Testis (tissue), 3 donors: ENCODE results near the gene ANO10. TPM values are rescaled to one million over a fixed set of nuclear protein-coding genes. Genes with fewer than 3 reads are reported as not detected.

Experiments
- DNase-seq: peaks from one replicate; pipeline ENCODE4 v3.0.0-alpha.2; 2019
- H3K27ac ChIP-seq, 2 donors: fragments of 200-600 bp; sonication (generic); one replicate each; pipeline ENCODE4 v1.5.1; 2019
- H3K27me3 ChIP-seq: fragments of 200-600 bp; sonication (generic); one replicate; pipeline ENCODE4 v1.5.1; 2019
- H3K36me3 ChIP-seq: fragments of 200-600 bp; sonication (generic); one replicate; pipeline ENCODE4 v1.5.1; 2017; ENCODE audit warnings: low read depth; ENCODE audit errors: missing control alignments
- H3K4me1 ChIP-seq: fragments of 200-600 bp; sonication (generic); one replicate; pipeline ENCODE4 v1.5.1; 2019
- H3K4me3 ChIP-seq, 2 donors: fragments of 200-600 bp; sonication (generic); one replicate each; pipeline ENCODE4 v1.5.1; 2017 to 2019
- H3K9me3 ChIP-seq: fragments of 200-600 bp; sonication (generic); one replicate; pipeline ENCODE4 v1.5.1; 2017
- CTCF ChIP-seq, 3 experiments: fragments of 450-650 bp in 2 of 3; fragments of 200-600 bp in 1 of 3; sonication (generic) in 1 of 3; IDR thresholded peaks; one replicate each; pipeline ENCODE4 v1.5.1; 2016 to 2019; ENCODE audit warnings: antibody characterized with exemption in 3 of 3, mild to moderate bottlenecking in 2 of 3, moderate library complexity in 1 of 3
- POLR2A ChIP-seq: fragments of 450-650 bp; IDR thresholded peaks from one replicate; pipeline ENCODE4 v1.6.1; 2017; ENCODE audit warnings: antibody characterized with exemption, mild to moderate bottlenecking, moderate library complexity
- WGBS, 2 donors: methylation state at CpG; one replicate each; pipeline ENCODE4 v1.1.5; 2018; 5-methylcytosine and 5-hydroxymethylcytosine counted together
- intact Hi-C: fragments of 100-400 bp; cut with DNase I; formaldehyde crosslinking; loops from one replicate; pipeline ENCODE4 v1.15.1; 2023; ENCODE audit warnings: low total_unique reads
- polyA plus RNA-seq: library from polyadenylated mRNA; stranded (reverse); fragments of 350-450 nt; fragmentation: Illumina TruSeq; extraction: RNeasy Lipid Tissue Mini Kit (QIAGEN cat#74804); gene quantifications from one replicate; pipeline ENCODE4 v1.2.3, GENCODE V29; 2014; ENCODE audit warnings: low read depth, low replicate concordance; ENCODE audit not compliant: insufficient read depth
- total RNA-seq, 2 donors: library from RNA; depleted of rRNA; stranded (reverse); fragments of >200 nt; gene quantifications; one replicate each; pipeline ENCODE4 v1.2.3, GENCODE V29; 2016

ANO10 gene
- total and polyA plus RNA-seq, 3 donors from 2014 or later = 19.9 to 26.3 (median 25.0) TPM

- DNase-seq = no peak
- H3K27me3 ChIP-seq = no peaks in the 10 kb centered on the region
- no peaks in the 10 kb centered on the region for H3K9me3 ChIP-seq
- no peak overlapping the region for H3K27ac ChIP-seq
- no peaks in the 10 kb centered on the region for H3K4me1 ChIP-seq
- TF ChIP-seq POLR2A = no peak
- no peak overlapping the region for H3K4me3 ChIP-seq
- no peaks in the 10 kb centered on the region for H3K36me3 ChIP-seq
- intact Hi-C loops = no loop called here
Measured at GRCh38 chr3:43537225-43537624, 84.6 kb downstream of the ANO10 start.

- TF ChIP-seq POLR2A = no peak
- TF ChIP-seq CTCF (IDR thresholded peaks at IDR 0.05) = no peak
- intact Hi-C loops = no loop called here
- DNase-seq = no peak
- Histone ChIP-seq H3K36me3 (no peaks in the 10 kb centered on the region), H3K27me3 (no peaks in the 10 kb centered on the region), H3K9me3 (no peaks in the 10 kb centered on the region), H3K27ac (no peak overlapping the region), H3K4me1 (no peaks in the 10 kb centered on the region), H3K4me3 (no peak overlapping the region)
- 93 to 97% methylated on average over 1 of the region's 1 CpG for WGBS, 2 donors
Measured at GRCh38 chr3:43534675-43535074, 87.1 kb downstream of the ANO10 start.

GRCh38 chr3:43533009-43533408 is 88.8 kb downstream of the ANO10 start:
- intact Hi-C loops = no loop called here
- 90 to 99% methylated on average over 3 of the region's 3 CpGs for WGBS, 2 donors
- TF ChIP-seq POLR2A (no peak), CTCF (IDR thresholded peaks at IDR 0.05) (no peak)

GRCh38 chr3:43531835-43532234 is 90.0 kb downstream of the ANO10 start:
- intact Hi-C loops = no loop called here
- H3K9me3 ChIP-seq = no peaks in the 10 kb centered on the region
- no peaks in the 10 kb centered on the region for H3K27me3 ChIP-seq
- TF ChIP-seq POLR2A (no peak), CTCF (IDR thresholded peaks at IDR 0.05) (no peak)
- H3K4me3 ChIP-seq = no peak overlapping the region
- H3K4me1 ChIP-seq = no peaks in the 10 kb centered on the region
- no peak for DNase-seq
- no peak overlapping the region for H3K27ac ChIP-seq
- WGBS, 2 donors = 95 to 97% methylated on average over 3 of the region's 3 CpGs
- H3K36me3 ChIP-seq = no peaks in the 10 kb centered on the region

More at GRCh38 chr3:43533009-43533408, 88.8 kb downstream of the ANO10 start:
- H3K36me3 ChIP-seq = no peaks in the 10 kb centered on the region
- H3K27me3 ChIP-seq = no peaks in the 10 kb centered on the region
- no peaks in the 10 kb centered on the region for H3K9me3 ChIP-seq
- H3K27ac ChIP-seq = no peak overlapping the region
- no peak for DNase-seq
- no peaks in the 10 kb centered on the region for H3K4me1 ChIP-seq
- no peak overlapping the region for H3K4me3 ChIP-seq

GRCh38 chr3:43528498-43529099 is 93.2 kb downstream of the ANO10 start:
- H3K4me1 ChIP-seq = no peaks in the 10 kb centered on the region
- TF ChIP-seq POLR2A = no peak
- TF ChIP-seq CTCF (IDR thresholded peaks at IDR 0.05) = no peak
- intact Hi-C loops = no loop called here
- no peak for DNase-seq
- no peaks in the 10 kb centered on the region for H3K27me3 ChIP-seq
- no peak overlapping the region for H3K27ac ChIP-seq
- H3K4me3 ChIP-seq = no peak overlapping the region
- no peaks in the 10 kb centered on the region for H3K9me3 ChIP-seq
- no peaks in the 10 kb centered on the region for H3K36me3 ChIP-seq
